ENCODE results near the gene TM7SF2.

The TM7SF2 gene

DNA sequence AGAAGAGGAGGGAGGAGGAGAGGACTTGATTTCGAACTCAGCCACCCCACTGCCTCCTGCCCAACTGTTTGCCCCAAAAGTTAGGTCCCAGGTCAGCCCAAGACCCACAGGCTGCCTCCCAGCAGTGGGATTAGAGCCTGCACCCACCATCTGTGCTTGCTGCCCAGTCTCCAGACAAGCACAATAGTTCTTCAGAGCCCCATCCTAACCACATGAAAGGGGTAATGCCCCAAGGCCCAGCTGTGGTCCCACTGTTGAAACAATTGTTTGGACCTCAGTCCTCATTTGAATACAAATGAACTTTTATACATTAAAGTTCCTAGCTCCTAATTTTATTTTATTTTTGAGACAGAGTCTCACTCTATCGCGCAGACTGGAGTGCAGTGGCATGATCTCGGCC lies 21.0 kb upstream of the TM7SF2 start:
- DNase-seq (ENCODE audit: low spot score), result no peak

DNA sequence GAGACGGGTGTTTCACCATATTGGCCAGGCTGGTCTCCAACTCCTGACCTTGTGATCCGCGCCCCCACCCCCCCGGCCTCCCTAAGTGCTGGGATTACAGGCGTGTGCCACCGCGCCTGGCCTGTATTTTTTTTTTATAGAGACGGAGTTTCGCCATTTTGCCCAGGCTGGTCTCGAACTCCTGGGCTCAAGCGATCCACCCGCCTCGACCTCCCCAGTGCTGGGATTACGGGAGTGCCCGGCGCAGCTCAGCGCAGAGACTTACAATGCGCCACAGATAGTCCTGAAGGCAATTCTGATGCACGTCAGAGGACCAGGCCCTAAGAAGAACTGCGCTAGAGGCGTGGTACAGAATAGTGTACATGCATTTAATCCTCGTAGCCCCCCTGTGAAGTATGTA lies 16.2 kb upstream of the TM7SF2 start:
- no peak for DNase-seq (ENCODE audit: low spot score)

DNA sequence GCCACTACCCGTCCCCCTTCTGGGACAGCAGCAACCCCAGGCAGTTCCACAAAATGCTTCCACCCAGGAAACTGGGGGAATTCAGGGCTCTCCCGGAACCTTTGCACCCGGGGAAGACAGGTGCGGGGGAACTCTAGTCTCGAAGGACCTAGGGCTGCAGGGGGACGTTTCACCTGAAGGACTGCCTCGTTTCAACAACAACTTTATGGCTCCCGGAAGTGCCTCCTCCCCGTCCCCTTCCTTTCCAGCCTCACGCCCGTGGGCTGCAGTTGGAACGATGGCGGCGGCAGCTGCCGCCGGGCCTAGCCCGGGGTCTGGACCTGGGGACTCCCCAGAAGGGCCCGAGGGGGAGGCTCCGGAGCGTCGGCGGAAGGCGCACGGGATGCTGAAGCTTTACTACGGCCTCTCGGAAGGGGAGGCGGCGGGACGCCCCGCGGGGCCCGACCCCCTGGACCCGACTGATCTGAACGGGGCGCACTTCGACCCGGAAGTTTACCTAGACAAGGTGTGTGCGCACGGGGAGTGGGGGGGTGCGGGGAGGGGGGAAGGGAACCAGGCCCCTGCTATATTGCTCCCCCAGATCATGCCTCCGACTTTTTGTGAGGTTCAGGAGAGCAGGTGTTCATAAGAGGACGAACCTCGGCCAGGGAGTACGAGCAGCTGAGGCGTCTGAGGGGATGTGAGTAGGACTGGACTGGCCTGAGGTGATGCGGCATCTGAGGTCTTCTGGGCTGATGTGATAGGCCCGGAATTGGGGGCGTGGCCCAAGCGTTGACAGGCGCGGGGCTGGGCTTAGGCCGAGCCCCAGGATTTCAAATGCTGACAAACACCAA lies 15.5 kb upstream of the TM7SF2 start, which contains the start of gene VPS51:
Gene VPS51, plus strand, starts transcription at position 241 of the 833 bp plus-strand sequence. Its CDS starts 37 bp downstream, at position 278.
- DNase-seq (ENCODE audit: low spot score), result peak; percentile 89

DNA sequence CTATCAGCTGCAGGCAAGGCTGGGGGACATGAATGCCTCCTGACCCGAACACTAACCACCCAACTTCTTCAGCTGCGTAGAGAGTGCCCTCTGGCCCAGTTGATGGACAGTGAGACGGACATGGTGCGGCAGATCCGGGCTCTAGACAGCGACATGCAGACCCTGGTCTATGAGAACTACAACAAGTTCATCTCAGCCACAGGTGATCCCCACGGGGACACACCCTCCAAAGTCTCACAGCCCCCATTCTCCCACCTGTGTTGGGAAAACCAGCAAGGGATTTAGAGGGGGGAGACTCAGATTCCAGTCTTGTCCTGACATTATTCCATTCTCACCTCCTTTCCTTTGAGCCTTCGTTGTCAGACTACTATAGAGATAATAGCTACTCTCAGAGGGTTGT lies 14.7 kb upstream of the TM7SF2 start:
- no peak for DNase-seq (ENCODE audit: low spot score)

DNA sequence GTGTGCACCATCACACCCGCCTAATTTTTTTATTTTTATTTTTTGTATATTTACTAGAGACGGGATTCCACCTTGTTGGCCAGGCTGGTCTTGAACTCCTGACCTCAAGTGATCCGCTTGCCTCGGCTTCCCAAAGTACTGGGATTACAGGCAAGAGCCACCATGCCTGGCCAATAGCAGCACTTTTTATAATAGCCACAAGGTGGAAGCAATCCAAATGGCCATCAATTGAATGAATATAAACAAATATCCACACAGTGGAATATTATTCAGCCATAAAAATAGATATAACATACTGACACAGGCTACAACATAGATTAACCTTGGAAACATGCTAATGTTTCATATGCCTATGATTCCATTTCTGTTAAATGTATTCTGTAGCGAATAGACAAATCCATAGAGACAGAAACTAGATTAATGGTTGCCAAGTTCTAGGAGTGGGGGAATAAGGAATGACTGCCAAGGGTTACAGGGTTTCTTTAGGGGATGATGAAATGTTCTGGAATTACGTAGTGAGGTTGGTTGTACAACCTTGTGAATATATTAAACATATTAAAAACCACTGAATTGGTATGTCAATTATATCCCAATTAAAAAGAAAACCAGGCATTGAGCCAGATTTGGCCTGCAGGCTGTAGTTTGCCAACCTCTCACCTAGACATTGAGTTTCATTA lies 10.9 kb upstream of the TM7SF2 start:
- no peak for DNase-seq (ENCODE audit: low spot score)

DNA sequence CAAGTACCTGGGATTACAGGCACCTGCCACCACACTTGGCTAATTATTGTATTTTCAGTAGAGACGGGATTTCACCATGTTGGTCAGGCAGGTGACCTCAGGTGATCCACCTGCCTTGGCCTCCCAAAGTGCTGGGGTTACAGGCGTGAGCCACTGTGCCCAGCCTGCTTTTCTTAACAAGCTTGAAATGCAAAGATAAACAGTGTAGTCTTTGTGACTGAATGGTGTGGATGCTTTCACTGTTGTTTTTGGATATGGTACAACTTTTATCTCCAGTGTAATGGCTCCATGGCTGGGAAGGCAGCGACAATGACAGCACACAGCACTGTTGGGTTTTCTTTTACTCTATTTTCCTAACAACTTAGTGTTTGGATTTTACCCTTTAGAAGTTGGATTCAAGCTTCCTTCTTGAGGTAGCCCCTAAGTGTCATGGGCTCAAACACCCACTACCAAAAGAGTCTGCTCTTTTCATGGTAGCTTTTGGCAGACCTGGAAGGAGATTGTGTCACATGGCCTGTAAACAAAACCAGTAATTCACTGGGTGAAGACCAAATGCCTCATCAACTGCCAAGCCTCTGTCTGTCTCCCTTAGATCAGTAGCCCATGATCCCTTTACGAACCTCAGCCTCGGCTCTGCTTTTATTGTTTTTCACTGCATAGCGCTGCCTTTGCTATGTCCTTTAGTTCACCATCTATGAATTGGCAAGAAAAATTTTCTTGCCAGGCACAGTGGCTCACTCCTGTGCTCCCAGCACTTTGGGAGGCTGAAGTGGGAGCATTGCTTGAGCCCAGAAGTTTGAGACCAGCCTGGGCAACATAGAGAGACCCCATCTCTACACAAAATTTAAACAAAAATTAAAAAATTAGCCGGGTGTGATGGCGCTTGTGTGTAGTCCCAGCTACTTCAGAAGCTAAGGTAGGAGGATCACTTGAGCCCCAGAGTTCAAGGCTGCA lies 9.3 kb upstream of the TM7SF2 start:
- no peak for DNase-seq (ENCODE audit: low spot score)

DNA sequence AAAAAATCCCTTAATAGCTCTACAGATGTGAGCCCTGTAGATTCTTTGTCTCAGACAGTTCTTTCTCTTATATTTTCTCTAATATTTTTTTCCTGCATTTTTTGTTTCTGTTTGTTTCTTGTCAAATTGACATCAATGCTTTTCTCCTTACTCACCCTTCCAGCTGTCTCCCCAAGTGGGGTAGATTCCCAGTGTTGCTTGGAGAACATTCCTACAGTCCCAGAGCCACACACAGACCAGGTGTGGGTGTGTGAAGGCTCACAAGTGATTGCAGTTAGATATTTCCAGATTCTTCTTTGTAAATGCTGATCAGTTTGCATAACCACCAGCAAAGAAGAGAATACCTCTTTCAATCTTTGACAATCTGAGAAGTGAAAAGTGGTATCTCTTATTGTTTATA lies 8.2 kb upstream of the TM7SF2 start:
- no peak for DNase-seq (ENCODE audit: low spot score)

DNA sequence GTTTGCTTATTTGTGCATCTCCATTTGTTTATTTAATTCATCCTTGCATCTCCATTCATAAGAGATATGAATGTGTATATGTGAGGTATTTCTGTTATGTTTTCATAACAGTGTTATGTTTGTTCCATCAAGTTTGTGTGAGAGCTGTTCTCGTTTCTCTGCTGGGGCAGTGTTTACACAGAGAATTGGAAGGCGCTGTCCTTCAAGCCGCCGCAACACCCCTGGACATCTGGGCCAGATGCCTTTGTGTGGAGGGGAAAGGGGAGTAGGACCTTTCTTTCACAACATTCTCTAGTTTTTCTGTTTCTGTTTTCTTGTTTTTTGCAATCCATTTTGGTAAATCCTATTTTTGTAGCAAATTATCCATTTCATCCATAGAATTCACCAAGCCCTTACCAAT lies 7.0 kb upstream of the TM7SF2 start:
- no peak for DNase-seq (ENCODE audit: low spot score)

DNA sequence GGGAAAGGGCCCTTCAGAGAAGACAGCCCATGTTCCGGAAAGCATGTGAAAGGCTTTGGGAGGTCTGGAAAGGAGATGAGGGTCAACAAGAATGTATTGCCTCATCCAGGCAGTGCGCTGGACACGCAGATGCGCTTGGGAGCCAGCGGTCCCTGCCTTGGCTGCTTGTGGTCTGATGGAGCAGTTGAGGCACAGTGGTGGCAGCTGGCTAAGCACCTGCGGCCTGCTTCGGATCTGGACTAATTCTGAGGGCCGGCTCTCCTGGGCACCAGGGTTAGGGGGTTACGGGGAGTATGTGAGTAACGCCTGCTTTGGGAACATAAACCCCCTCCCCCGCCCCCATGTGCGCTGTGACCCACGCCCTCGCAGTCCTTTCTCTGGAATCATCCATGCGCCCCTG lies 4.6 kb upstream of the TM7SF2 start:
- DNase-seq (ENCODE audit: low spot score), result no peak

DNA sequence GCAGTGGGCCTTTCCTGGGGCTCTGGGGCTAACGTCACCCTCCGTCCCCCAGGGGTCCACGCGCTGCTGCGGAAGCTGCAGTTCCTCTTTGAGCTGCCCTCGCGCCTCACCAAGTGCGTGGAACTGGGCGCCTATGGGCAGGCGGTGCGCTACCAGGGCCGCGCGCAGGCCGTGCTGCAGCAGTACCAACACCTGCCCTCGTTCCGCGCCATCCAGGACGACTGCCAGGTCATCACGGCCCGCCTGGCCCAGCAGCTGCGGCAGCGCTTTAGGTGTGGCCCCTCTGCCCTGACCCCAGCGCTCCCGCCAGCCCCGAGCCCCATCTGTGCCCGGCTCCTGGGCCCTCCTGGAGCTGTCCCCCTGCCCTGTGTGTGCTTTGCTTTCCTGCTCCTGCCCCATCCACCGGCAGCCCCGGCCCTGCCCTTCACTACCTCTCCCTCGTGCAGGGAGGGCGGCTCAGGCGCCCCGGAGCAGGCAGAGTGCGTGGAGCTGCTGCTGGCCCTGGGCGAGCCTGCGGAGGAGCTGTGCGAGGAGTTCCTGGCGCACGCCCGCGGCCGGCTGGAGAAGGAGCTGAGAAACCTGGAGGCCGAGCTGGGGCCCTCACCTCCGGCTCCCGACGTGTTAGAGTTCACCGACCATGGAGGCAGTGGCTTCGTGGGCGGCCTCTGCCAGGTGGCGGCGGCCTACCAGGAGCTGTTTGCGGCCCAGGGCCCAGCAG lies 3.8 kb upstream of the TM7SF2 start:
- DNase-seq (ENCODE audit: low spot score), result no peak

DNA sequence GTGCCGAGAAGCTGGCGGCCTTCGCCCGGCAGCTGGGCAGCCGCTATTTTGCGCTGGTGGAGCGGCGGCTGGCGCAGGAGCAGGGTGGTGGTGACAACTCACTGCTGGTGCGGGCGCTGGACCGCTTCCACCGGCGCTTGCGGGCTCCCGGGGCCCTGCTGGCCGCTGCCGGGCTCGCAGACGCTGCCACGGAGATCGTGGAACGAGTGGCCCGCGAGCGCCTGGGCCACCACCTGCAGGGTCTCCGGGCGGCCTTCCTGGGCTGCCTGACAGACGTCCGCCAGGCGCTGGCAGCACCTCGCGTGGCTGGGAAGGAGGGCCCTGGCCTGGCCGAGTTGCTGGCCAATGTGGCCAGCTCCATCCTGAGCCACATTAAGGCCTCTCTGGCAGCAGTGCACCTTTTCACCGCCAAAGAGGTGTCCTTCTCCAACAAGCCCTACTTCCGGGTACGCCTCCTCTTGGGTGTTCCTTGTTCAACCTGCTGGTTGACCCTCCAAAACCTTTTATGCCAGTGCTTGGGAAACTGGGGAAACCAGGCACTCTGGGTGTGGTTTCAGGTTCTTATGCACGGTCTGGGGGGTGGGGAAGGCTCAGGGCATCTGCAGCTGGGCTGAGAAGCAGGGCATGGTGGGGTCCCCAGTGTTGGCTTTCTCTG lies 3.1 kb upstream of the TM7SF2 start:
- DNase-seq (ENCODE audit: low spot score), result no peak

DNA sequence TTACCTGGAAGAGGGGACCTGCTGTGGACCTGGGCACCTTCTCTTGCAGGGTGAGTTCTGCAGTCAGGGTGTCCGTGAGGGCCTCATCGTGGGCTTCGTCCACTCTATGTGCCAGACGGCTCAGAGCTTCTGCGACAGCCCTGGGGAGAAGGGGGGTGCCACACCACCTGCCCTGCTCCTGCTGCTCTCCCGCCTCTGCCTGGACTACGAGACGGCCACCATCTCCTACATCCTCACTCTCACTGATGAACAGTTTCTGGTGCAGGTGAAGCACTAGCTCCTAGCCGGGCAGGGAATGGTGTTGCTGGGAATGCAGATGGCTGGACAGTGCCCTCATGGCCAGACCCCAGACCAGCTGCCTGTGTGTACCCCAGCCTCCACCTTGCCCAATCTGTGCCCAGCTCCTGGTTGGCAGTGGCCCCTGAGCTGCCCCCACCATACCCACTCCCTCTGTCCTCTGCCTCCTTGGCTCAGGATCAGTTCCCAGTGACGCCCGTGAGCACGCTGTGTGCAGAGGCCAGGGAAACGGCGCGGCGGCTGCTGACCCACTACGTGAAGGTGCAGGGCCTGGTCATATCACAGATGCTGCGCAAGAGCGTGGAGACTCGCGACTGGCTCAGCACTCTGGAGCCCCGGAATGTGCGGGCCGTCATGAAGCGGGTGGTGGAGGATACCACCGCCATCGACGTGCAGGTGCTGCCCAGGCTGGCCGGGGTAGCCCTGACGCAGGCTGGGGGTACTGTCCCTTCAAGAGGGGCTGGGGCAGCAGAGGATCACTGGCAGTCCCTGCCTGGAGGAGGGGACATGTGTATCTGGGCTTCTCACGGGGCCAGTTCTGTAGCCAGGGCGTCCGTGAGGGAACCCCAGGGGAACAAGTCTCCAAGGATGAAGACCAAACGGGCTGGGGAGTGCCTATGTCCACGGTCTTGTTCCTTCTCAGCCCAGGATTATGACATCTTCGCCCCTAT lies 2.2 kb upstream of the TM7SF2 start:
- no peak for DNase-seq (ENCODE audit: low spot score)

DNA sequence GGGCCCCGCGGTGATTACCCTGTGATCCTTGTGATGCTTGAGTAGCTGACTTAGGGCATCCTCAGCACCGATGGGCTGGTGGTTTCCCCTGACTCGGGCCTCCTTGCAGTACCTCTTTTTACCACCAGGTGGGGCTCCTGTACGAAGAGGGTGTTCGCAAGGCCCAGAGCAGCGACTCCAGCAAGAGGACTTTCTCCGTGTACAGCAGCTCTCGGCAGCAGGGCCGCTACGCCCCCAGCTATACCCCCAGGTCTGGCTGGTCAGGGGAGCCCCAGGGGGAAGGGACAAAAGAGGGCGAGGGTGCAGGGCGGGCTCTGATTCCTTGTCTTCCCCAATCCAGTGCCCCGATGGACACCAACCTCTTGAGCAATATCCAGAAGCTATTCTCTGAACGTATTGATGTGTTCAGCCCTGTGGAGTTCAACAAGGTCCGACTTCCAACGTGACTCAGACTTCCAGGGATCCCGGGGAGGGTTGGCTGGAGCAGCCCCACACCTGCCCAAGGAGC lies 1.3 kb upstream of the TM7SF2 start:
- DNase-seq (ENCODE audit: low spot score), result peak; percentile 87

DNA sequence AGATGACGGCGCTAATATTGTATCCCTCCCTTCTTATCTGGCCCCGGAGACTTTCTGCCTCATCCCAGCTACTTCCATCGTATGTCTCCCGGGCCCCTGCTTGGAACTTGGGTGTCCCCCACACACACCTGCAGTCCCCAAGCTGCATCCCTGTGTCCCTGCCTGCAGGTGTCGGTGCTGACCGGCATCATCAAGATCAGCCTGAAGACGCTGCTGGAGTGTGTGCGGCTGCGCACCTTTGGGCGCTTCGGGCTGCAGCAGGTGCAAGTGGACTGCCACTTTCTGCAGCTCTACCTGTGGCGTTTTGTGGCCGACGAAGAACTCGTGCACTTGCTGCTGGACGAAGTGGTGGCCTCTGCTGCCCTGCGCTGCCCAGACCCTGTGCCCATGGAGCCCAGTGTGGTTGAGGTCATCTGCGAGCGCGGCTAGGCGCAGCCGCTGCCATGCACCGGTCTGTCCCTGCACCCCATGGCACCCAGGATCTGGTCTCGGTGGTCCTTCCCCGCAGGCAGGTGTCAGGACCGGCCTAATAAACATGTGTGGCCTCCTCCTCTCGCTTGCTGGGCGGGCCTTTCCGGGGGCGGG lies 421 bp upstream of the TM7SF2 start:
- DNase-seq (ENCODE audit: low spot score), result no peak

DNA sequence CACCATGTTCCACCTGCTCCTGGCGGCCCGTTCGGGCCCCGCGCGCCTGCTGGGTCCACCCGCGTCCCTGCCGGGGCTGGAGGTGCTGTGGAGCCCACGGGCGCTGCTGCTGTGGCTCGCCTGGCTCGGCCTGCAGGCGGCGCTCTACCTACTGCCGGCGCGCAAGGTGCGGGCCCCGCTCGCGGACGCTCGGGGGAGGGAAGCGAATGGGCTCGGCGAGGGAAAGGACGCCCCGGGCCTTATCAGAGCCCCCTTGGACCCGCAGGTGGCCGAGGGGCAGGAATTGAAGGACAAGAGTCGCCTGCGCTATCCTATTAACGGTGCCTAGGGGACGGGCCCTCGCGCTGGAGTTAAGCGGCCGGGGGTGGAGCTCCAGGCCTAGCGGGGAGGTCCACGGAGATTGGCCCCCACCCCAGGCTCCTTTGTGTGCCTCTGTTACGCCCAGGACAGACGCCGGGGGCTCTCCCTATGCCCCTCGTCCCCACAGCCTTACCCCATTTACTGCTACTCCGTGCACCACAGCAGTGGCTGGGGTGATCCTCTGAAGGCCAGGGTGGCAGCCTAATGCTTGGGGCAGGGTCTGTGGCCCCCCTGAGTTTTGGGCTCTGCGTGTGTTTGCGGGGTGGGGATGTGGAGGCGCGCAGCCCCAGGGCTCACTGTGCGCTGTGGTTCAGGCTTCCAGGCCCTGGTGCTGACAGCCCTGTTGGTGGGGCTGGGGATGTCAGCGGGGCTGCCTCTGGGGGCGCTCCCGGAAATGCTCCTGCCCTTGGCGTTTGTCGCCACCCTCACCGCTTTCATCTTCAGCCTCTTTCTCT lies 1.1 kb downstream of the TM7SF2 start:
- peak; percentile 84 for DNase-seq (ENCODE audit: low spot score)

DNA sequence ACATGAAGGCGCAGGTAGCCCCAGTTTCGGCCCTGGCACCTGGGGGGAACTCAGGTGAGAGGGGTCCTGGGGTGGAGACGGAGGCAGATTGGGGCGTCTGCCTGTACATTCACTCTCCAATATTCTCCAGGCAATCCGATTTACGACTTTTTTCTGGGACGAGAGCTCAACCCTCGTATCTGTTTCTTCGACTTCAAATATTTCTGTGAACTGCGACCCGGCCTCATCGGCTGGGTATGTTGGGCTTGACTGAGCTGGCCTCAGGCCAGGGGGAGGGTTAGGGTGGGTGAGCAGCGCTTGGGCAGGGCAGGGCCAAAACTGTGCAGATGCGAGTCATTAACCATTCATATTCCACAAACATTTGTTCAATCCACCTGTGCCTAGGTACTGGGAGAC lies 1.7 kb downstream of the TM7SF2 start:
- no peak for DNase-seq (ENCODE audit: low spot score)

DNA sequence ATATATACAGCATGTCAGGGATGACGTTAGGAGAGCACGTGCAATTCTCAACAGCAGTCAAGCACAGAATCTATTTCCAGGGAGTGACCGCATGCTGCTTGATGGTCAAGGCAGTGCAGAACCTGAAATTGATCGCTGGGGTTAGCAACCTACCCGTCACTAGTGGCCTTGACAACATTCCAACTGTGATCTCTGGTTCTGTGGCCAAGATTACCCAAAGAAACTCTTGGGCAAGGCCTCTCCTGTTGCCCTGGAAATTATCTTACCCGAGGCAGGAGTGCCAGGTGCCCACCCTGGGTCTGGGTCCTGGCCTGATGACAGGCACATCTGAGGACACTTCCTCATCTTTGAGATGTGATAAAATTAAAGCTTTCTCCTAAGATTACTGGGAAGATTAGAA lies 2.2 kb downstream of the TM7SF2 start:
- DNase-seq (ENCODE audit: low spot score), result no peak

DNA sequence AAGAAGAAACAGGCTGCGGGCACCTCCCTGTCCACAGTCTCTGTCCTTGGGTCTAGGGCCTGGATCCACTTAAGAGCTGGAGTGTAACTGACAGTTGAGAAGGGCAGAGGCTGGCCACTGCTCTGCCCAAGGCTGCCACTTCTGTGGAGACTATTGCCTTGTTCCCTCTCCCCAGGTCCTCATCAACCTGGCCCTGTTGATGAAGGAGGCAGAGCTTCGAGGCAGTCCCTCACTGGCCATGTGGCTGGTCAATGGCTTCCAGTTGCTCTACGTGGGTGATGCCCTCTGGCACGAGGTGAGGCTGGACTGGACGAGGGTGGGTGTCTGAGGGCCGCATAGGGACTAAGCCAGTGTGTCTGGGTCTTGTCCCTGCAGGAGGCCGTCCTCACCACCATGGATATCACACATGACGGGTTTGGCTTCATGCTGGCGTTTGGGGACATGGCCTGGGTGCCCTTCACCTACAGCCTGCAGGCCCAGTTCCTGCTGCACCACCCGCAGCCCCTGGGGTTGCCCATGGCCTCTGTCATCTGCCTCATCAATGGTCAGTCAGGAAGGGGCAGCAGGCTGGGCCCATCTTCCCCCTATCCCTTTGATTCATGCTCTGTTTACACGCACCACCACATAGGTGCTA lies 3.0 kb downstream of the TM7SF2 start:
- no peak for DNase-seq (ENCODE audit: low spot score)
